Measurements from ENCODE around the gene KCNJ10. TPM values are rescaled to one million over a fixed set of nuclear protein-coding genes. Genes with fewer than 3 reads are reported as not detected.

KCNJ10 gene
- total RNA-seq, 1 experiment from 2014 or later: 0.08 TPM

DNA sequence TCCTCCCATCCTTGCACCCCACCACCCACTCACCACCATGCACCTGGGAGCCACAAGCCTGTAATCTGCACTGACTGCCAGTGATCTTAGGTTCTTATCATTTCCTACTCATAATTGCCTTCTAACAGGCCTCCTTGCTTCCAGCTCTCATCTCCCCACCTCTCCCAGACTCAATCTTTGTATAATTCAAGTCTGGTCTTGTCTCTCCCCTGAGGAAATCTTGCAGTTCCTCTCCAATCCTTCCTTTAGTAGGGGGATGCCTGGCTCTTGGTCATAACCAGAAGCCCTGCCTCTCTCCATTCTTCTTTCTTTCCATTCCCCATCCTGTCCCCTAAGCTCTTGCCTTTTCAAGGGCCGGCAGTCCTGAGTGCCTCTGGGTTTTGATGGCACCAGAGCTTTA lies 66.0 kb downstream of the KCNJ10 start:
- no peak overlapping the region for H3K27ac ChIP-seq (ENCODE audit: low read length)
- no peaks in the 10 kb centered on the region for H3K9me3 ChIP-seq (ENCODE audit: control insufficient read depth, insufficient read depth, low read depth, low read length)
- no peak overlapping the region for H3K4me3 ChIP-seq (ENCODE audit: low read depth in 2 of 2, low read length in 2 of 2)
- no peak for ATAC-seq
- no peaks in the 10 kb centered on the region for H3K36me3 ChIP-seq (ENCODE audit: control insufficient read depth, insufficient read depth, low read length)
- DNase-seq (ENCODE audit: low read depth, low spot score): no peak
- intact Hi-C loops (cut with micrococcal nuclease; ENCODE audit: unreplicated experiment): no loop called here
- no peaks in the 10 kb centered on the region for H3K4me1 ChIP-seq (ENCODE audit: control insufficient read depth, insufficient read depth, low read length)
- CTCF ChIA-PET: interaction anchor here (0.6 to 0.9 kb wide), 3 partner anchors 10 to 77 kb away, joined by 3 to 4 read pairs (median 3); no protein-coding TSS in a partner anchor
- POLR2A ChIA-PET: no interaction called here
- H3K27me3 ChIP-seq (ENCODE audit: control insufficient read depth, insufficient read depth, low read length): peaks cover 6% of the 10 kb centered on the region; the same call in 1 of the 2 replicates
- in situ Hi-C loops (cut with HindIII; ENCODE audit: low pct_unique_long_range_greater_than_20kb, low sequenced_read_pairs): no loop called here
- no TSS peak for BruUV-seq (replicated peaks)
- TF ChIP-seq TCF7L2 (IDR thresholded peaks at IDR 0.05; ENCODE audit: low read depth, low read length): no peak
- TF ChIP-seq, protein P1, sequence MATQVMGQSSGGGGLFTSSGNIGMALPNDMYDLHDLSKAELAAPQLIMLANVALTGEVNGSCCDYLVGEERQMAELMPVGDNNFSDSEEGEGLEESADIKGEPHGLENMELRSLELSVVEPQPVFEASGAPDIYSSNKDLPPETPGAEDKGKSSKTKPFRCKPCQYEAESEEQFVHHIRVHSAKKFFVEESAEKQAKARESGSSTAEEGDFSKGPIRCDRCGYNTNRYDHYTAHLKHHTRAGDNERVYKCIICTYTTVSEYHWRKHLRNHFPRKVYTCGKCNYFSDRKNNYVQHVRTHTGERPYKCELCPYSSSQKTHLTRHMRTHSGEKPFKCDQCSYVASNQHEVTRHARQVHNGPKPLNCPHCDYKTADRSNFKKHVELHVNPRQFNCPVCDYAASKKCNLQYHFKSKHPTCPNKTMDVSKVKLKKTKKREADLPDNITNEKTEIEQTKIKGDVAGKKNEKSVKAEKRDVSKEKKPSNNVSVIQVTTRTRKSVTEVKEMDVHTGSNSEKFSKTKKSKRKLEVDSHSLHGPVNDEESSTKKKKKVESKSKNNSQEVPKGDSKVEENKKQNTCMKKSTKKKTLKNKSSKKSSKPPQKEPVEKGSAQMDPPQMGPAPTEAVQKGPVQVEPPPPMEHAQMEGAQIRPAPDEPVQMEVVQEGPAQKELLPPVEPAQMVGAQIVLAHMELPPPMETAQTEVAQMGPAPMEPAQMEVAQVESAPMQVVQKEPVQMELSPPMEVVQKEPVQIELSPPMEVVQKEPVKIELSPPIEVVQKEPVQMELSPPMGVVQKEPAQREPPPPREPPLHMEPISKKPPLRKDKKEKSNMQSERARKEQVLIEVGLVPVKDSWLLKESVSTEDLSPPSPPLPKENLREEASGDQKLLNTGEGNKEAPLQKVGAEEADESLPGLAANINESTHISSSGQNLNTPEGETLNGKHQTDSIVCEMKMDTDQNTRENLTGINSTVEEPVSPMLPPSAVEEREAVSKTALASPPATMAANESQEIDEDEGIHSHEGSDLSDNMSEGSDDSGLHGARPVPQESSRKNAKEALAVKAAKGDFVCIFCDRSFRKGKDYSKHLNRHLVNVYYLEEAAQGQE (IDR thresholded peaks at IDR 0.05; ENCODE audit: insufficient read depth in 1 of 2, low read depth in 2 of 2, low read length in 1 of 2): no peak
- TF ChIP-seq SIN3A (IDR thresholded peaks at IDR 0.05; ENCODE audit: borderline replicate concordance, insufficient read depth, low read depth, low read length): no peak
- TF ChIP-seq, protein P2, sequence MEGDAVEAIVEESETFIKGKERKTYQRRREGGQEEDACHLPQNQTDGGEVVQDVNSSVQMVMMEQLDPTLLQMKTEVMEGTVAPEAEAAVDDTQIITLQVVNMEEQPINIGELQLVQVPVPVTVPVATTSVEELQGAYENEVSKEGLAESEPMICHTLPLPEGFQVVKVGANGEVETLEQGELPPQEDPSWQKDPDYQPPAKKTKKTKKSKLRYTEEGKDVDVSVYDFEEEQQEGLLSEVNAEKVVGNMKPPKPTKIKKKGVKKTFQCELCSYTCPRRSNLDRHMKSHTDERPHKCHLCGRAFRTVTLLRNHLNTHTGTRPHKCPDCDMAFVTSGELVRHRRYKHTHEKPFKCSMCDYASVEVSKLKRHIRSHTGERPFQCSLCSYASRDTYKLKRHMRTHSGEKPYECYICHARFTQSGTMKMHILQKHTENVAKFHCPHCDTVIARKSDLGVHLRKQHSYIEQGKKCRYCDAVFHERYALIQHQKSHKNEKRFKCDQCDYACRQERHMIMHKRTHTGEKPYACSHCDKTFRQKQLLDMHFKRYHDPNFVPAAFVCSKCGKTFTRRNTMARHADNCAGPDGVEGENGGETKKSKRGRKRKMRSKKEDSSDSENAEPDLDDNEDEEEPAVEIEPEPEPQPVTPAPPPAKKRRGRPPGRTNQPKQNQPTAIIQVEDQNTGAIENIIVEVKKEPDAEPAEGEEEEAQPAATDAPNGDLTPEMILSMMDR (IDR thresholded peaks at IDR 0.05): no peak
- no peak for TF ChIP-seq POLR2AphosphoS5 (IDR thresholded peaks at IDR 0.05; ENCODE audit: low read depth, low read length)

DNA sequence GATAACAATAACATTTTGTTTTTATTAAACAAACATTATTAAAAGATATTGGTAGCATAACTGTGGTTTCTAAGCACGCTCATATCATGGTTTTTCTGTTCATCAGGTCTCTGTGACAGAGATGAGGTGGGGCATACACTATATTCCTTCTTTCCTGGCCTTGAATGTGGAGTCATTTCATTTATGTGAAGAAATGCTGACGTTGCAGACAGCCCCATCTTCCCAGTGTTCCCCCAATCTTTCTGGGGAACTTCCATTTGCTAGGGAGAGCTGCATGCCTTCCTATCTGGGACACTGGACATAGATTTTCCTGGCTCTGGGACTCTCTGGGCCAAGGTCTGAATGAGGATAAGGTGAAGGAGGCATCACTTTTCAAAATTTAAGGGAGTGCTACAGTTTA lies 68.5 kb downstream of the KCNJ10 start:
- Histone ChIP-seq H3K4me1 (ENCODE audit: control insufficient read depth, insufficient read depth, low read length) (no peaks in the 10 kb centered on the region), H3K36me3 (ENCODE audit: control insufficient read depth, insufficient read depth, low read length) (no peaks in the 10 kb centered on the region), H3K27ac (ENCODE audit: low read length) (no peak overlapping the region), H3K9me3 (ENCODE audit: control insufficient read depth, insufficient read depth, low read depth, low read length) (no peaks in the 10 kb centered on the region), H3K4me3 (ENCODE audit: low read depth in 2 of 2, low read length in 2 of 2) (no peak overlapping the region), H3K27me3 (ENCODE audit: control insufficient read depth, insufficient read depth, low read length) (peaks cover 6% of the 10 kb centered on the region; the same call in 1 of the 2 replicates)
- intact Hi-C loops (cut with micrococcal nuclease; ENCODE audit: unreplicated experiment): no loop called here
- BruUV-seq (replicated peaks): no TSS peak
- in situ Hi-C loops (cut with HindIII; ENCODE audit: low pct_unique_long_range_greater_than_20kb, low sequenced_read_pairs): no loop called here
- TF ChIP-seq, protein P2 (IDR thresholded peaks at IDR 0.05): no peak
- TF ChIP-seq, protein P1 (IDR thresholded peaks at IDR 0.05; ENCODE audit: insufficient read depth in 1 of 2, low read depth in 2 of 2, low read length in 1 of 2): no peak
- TF ChIP-seq SIN3A (IDR thresholded peaks at IDR 0.05; ENCODE audit: borderline replicate concordance, insufficient read depth, low read depth, low read length) (no peak), TCF7L2 (IDR thresholded peaks at IDR 0.05; ENCODE audit: low read depth, low read length) (no peak), POLR2AphosphoS5 (IDR thresholded peaks at IDR 0.05; ENCODE audit: low read depth, low read length) (no peak)
- DNase-seq (ENCODE audit: low read depth, low spot score): no peak
- CTCF ChIA-PET: interaction anchor here (0.6 kb wide), 1 partner anchor 32 kb away, joined by 3 read pairs; no protein-coding TSS in a partner anchor
- POLR2A ChIA-PET: no interaction called here
- ATAC-seq: no peak
